Natural killer cell treated with Interleukin-12 subunit alpha and Interleukin-12 subunit beta and Interleukin-15 and Interleukin-18, amount 100 ng/mL, for 72 hours (primary cell): Measurements from ENCODE around the gene ASXL3. TPM values are rescaled to one million over a fixed set of nuclear protein-coding genes. Genes with fewer than 3 reads are reported as not detected.

Experiments used
- total RNA-seq, 2 donors: library from RNA; stranded (reverse); gene quantifications; one replicate each; pipeline ENCODE4 v1.2.3, GENCODE V29; 2022

Gene ASXL3
- total RNA-seq, 2 donors from 2014 or later = not detected

Other genes with a start within 250 kb of the ASXL3 start
- not detected for gene CCDC178, start 137.5 kb upstream of the ASXL3 start, total RNA-seq